GM18499 (cell line): ENCODE measurements around the gene PTPRM.

Experiments
- ATAC-seq: cut with Tn5 transposase; IDR thresholded peaks from one replicate; pipeline ENCODE4 v1.9.1; 2021; ENCODE audit warnings: moderate number of reproducible peaks; ENCODE audit not compliant: insufficient read depth, unreplicated experiment

PTPRM gene

DNA sequence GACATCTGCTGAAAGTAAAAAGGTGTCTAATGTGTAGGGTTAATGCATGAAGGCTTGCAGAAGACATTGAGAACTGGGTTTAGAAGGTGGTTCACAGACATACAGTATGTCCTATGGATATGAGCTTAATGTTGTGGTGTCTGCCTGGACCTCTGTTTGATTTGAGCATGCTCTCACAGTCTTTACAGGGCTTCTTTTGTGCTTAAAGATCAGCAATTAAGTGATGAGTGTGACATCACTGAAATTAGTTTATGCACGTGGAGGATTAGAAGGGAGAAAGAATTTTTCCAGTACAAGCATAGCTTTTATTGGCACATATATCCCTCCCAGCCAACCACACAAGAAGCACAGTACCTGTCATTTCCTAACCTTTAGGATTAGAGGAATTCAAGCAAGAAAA is 674.6 kb downstream of the PTPRM start:
- ATAC-seq = no peak

DNA sequence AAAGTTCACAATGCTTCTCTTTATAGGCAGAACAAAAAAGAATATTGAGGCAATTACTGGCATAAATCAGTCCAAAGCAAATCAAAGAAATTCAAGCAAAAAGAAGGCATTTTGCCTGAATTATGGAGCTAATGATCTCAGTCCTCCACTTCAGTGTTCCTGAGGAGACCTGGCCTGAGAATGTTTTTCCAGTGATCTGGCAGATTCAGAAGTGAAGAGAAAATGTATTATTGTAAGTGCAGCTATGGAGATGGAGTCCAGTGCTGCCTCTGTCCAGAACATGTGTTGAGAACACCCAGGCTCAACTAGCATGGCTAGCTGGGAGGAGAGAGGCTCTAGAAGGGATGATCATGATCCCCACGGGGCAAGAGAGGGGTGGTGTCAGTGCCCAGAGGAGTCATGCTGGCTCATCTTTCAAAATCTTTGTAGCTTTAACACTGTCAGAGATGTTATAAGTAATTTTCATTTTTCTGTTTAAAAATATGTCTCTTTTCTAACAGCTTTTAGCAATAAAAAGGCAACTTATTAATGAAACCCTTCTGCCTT is 675.1 kb downstream of the PTPRM start:
- ATAC-seq = no peak

DNA sequence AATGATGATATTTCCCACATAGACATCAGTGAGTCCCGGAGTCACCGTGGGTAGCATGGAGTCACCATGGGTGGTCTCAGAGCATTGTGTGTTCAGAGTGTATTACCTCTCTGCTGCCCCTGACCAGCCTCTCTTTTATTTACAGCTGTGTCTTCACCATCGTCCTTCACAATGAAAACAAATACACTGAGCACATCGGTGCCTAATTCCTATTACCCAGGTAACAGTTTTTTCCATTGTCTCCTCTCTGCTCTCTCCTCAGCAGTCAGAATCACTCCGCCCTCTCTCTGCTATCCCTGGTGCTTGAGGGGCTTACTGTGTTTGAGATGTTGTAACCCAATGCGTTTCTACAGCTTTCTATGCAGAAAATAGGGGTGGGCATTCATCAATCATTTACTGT is 680.6 kb downstream of the PTPRM start:
- no peak for ATAC-seq

DNA sequence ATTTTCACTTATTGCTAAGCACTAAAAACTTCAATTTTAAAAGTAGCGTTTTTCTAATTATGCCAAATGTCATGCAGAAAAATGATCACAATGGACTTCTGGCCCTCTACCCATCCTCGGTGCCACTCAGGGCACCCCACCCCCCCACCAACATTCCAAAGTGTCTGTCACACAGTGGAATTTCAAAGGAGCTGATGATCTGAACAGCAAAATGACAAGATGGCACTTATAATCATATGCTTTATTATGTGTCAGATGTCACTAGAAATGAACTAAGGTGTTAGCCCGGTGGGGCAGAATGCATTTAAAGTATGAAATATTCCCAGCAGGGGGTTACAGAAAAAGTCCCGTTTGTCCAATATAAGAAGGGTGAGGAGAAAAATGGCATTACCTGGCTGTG is 681.5 kb downstream of the PTPRM start:
- no peak for ATAC-seq

DNA sequence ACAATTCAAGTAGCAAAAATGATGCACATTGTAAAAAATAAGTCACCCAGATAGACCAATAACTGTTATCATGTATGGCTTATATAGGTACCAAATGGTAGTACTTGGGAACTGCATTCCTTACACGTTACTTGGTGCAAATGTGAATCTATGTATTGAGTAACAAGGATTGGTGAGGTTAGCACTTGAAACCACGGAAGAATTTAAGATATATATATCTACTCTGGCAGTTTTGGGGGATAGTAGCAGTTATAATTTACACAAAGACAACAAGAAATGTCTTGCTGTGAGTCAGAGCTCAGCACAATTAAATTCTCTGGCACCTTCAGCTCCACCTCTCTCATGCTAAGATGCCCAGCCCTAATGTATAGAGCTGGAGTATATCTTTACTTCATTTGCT is 682.7 kb downstream of the PTPRM start:
- ATAC-seq = no peak

DNA sequence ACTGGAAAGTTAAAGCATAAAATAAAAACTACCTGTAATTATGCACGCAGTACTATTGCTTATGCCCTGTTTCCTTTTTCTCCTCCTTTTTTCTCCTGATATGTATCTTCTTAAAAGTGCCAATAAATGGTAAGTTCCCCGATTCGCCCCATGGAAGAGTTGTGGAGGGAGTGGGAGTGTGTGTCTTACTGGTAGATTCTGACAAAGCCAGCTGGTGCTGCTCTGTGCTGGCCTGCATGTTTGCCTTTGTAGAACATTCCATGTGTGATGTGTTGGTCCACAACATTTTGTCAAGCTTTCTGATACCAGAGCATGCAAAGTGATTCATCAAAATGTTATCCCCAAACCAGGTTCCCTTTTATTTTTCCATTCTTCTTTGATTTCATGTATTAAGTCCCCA is 685.3 kb downstream of the PTPRM start:
- ATAC-seq = no peak

DNA sequence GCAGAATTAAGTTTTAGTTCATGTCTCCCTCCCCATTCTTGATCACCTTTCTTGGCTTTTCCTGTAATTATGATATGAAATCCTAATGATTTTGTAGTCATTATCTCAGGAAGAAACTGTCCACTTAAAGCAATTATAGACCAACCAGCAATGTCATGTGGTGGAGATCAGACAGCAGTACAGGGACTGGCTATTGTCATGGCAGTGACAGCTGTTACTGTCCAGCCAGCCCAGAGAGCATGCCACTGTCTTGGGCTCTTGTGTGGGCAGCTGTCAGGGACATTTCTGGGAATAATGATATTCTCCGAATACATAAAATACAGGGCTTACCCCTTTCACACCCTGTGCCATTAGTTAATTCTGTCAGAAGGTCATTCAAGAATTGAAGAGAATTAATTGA is 686.8 kb downstream of the PTPRM start:
- ATAC-seq = no peak

DNA sequence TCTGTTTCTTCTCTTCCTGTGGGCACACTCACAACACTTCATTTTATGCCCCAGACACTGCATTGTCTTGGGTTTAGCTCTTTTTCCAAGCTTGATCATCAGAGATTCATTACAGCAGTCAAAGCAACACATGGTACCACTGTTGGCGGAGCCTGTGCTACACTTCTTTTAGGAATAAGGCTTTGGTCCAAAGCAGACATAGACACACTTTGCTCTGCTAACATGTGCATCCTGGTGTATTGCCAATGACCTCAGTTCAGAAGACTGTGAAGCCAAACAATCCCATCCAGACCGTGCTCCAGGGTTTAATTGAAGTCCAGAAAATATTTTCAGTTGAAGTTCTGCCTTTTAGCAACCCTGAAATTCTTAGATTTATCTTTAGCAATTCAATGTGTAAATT is 687.5 kb downstream of the PTPRM start:
- ATAC-seq = no peak

DNA sequence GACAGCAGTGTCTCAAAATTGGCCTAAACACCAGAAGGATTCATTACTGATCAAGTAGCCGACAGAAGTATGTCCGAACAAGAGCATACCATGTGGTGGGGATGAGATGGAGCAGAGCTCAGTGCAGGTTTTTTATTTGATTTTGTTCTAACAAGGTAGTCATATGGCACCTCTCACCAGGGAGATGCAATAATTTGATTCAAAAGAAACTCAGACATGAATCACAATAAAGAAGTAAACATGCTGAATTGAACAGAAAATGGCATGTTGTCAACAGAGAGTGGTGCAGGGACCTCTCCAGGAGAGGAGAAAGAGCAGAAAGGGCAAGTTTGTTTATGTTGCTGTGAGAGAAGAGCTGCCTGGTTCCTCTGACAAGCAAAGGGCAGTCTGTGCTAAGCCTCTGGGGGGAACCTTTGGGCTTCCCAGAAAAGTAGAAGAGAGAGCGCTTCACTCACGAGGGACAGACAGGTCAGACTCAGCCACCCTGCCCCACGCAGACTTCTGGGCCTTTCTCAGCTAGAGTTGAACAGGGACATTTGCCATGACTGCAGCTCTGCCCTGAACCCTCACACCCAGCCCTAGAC is 690.8 kb downstream of the PTPRM start:
- ATAC-seq = no peak

DNA sequence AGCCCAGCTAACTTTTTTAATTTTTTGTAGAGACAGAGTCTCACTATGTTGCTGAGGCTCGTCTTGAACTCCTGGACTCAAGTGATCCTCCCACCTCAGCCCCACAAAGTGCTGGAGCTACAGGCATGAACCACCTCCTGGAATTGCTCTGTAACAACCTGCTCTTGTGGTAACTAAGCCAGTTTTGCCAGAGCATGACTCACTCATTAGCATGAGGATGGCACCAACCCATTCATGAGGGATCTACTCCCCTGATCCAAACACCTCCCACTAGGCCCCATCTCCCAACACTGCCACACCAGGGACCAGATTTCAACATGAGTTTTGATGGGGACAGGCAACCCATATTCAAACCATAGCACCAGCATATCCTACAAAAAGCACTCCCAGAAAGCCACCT is 693.2 kb downstream of the PTPRM start:
- ATAC-seq = no peak

DNA sequence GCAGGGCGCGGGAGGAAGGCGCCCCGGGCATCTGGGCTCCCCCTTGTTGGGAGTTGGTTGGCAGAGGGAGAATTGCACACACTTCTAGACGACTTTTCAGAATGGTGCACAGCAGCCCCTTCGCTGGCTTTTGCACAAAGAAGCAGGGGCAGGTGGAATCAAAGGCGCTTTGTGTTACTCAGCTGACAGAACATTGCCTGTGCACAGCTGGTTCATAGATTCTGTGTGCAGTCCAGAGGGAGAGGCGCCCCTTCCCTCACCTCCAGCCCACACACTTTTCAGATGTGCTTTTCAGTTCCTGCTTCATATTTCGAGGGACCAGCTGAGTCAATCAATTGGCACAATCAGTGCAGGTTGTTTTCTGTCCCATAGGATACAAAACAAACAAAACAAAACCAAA is 693.7 kb downstream of the PTPRM start:
- ATAC-seq = no peak

DNA sequence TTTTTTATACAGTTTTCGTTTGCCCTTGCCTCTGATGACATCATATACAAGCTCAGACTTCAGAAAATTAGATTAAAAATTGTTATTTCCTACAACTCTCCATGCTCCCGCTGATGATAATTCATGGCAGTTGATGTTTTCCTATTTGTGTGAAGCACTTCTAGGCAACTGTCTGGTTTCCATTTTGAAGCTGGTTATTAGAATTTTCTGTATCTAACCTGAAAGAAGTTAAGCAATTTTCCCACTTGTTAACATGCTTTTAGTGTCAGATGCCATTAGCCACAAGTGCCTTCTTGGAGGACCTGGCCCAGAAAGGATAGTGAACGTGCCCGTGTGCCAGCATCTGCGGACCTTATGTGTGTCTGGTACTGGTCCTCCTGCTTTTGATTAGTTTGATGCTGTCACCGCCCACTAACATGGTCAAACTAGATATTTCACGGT is 694.6 kb downstream of the PTPRM start:
- ATAC-seq = no peak

DNA sequence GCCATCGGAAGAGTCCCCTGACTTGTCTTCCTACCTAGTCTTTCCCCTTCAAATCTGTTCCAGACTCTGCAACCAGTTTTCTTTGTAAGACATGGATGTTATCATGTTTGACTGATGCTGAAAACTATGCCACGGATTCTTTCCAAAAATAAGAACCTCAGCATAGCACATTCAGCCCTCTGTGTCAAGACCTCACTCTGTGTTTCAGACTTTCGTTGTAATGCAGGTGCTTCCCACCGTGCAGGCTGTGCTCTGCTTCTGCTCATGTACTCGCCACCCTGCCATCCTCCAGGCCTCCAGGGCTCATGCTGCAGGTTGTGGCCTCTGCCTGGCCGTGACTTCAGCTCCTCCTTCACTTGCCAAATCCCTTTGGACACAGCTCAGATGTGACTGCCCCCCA is 695.1 kb downstream of the PTPRM start:
- no peak for ATAC-seq

DNA sequence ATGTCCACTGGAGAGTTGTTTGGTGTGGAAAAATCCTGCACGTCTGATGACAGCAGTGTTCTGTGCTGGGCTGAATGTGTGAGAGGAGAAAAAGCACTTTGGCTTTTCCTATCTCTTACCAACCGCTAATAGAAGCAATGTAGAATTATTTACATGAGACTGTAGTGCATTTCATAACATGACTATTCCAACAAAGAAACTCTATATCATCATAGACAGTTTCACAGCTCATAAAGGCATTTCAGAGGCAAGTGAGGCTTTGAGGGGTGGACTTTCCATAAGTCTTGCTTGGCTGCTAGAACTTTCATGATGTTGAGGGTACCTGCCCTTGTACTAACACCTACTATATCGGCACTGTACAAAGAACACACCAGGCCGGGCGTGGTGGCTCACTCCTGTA is 697.0 kb downstream of the PTPRM start:
- ATAC-seq = no peak

DNA sequence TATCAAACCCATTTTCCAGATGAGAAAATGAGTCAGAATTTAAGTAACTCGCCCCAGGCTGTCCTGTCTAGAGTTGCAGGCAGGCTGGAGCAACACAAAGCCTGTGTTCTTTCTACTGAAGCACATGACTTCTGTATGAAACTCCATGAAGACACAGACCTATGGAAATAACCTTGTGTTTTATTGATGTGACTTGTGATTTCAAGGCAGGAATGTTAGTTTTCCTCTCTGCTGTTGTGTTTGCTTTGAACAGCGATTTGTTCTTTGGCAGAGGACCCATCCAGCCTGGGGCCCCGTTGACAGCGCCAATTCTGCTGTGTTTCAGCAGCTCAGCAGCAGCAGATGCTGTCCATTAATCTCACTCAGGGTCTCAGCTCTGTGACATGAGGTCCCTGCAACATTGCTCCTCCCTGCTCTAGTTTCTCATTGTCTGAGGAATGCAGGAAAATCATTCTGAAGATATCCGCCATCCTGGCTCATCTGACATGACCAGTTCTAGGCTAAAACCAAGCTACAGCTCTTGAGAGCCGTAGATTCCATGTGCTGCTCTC is 697.8 kb downstream of the PTPRM start:
- ATAC-seq = no peak

DNA sequence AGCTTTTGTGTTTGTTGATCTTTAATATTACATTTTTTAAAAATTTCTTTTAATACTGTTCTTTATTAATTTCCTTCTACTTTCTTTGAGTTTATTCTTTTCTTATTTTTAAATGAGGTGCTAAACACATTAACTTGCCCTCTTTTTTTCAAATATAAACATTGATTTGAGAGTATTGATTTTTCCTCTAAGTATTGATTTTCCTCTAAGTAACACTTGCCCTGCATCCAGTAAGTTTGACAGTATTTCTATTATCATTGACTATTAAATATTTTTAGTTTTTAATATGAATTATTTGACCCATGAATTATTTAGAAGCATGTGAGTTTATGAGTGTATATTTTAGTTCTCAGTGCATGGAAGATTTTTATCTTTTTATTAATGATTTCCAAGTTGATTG is 705.1 kb downstream of the PTPRM start:
- ATAC-seq = no peak

DNA sequence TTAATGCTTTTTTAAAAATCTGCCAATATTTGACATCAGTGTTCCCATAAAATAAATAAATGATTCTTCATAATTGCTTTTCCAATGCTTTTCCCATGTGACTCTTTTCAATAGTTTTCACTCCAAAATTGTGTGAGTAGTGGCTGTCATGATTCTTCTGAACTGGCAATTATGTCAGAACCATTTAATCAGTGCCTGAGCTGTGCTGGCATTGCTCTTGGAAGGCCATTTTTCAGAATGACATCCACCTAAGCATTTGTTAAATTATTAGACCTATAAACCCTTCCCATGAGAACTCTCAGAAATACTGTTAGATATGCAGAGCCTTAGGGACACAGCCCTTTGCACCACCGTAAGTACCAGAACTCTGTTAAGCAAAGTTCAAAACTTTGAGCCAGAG is 707.3 kb downstream of the PTPRM start:
- no peak for ATAC-seq

DNA sequence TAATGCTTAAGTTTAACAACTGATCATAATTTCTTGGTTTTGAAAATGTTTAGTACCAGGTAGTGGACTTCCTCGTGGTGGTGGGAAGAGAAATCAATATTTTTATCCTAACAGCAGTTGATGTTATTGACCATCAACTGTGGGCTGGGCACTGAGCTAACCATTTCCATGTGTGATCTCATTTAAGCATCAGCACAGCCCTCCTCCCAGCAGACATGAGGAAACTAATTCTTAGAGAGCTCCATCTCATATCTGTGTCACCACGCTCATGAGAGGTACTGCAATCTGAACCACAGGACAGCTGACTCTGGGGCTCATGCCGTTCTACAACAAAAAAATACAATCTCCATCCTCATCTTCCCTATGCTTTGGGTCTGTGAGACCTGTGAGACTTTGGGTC is 709.3 kb downstream of the PTPRM start:
- no peak for ATAC-seq

DNA sequence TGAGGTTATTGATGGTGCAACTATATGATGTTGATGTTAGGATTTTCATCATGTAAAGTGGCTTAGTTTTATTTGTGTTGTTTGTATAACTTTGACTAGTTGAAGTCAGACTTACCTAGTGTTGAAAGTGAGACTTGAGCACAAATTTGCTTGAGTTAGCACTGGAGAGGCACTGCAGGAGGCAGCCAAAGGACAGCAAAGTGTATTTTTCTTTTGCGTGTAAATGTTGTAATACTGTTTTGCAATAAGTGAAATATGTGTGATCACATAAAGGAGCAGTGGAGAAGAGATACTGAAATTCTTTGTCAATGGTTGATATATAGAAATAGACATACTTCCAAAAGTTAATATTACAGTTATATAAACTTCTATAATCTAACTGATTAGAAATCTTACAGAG is 710.2 kb downstream of the PTPRM start:
- no peak for ATAC-seq

DNA sequence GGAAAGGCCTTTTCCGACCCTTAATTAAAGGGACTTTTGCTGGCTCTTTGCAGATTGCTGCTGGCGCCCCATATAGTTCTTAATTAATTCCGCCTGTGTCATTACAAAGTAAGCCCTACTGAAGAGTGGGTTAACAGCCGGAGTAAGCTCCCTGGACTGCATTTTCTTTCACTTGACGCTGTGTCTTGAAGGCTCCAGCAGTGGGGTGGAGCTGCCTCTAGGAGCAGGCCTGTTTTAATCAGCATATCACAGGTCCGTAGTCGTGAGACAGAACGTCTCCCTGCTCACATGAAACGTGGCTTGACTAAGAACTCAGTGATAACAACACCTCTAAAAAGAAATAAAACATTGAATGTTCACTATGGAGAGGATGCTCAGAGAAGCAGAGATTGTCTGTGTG is 712.2 kb downstream of the PTPRM start:
- no peak for ATAC-seq

DNA sequence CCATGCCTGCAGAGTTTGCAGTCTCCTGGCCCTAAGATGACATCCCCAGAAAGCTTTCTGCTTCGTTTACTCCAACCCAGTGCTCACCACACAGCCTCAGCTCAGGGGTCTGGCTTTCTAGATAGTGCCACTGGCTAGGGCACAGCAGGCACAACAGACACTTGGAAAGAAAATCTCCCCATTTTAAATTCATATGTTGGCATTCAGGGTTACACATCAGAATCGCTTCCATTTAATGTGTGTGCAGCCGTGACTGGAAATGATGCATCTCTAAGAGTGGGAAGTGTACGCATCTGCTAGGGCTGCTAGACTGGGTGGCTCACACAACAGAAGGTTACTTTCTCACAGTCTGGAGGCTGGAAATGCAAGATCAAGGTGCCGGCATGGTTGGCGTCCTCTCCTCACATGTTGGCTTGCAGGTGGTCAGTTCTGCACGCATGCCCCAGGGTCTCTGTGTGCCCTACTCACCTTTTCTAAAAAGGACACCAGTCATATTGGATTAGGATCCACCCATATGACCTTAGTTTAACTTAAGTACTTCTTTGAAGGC is 712.7 kb downstream of the PTPRM start:
- no peak for ATAC-seq

DNA sequence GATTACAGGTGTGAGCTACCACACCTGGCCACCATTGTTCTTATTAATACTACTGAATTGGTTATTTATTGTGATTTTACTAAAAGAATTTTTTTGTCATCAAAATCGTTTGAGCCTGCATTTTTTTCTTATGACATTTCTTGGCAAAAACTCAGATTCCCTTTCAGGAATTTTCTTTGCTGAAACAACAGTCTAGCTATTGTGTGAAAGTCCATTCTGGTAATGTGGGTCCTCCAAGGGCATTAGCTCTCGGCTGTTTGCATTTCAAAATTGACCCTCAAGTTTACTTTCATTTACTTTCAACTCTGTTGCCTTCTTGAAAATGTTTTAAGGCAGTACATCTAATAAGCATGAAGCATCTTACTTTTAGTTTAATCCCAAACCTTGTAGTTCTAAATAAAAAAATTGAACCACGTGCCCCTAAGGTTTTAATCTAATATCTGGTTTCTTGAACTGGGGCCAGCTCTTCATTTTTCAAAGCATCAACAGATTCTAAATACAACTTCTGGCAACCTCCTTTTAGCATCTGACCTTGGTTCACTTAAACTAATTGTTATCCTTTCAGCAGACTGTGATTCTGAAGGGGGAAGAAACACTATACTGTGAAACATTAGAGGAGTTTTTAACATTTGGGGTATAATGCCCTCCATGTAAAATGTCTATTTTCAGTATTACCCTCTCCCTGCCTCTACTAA is 716.9 kb downstream of the PTPRM start:
- no peak for ATAC-seq
